HG02973 (cell line): ENCODE data around the gene PRUNE1.

Experiments used
- ATAC-seq: cut with Tn5 transposase; IDR thresholded peaks from one replicate; pipeline ENCODE4 v1.9.1; 2021; ENCODE audit warnings: moderate library complexity; ENCODE audit not compliant: unreplicated experiment

PRUNE1 gene

DNA sequence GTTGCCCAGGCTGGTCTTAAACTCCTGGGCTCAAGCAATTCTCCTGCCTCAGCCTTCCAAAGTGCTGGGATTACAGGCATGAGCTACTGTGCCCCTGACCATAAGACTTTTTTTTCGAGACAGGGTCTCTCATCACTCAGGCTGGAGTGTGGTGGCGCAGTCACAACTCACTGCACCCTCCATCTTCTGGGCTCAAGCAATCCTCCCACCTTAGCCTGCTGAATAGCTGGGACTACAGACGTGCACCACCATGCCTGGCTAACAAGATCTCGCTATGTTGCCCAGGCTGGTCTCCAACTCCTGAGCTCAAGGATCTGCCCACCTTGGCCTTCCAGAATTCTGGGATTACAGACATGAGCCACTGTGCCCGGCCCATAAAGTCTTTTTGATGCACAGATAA lies 41.2 kb downstream of the PRUNE1 start:
- no peak for ATAC-seq

DNA sequence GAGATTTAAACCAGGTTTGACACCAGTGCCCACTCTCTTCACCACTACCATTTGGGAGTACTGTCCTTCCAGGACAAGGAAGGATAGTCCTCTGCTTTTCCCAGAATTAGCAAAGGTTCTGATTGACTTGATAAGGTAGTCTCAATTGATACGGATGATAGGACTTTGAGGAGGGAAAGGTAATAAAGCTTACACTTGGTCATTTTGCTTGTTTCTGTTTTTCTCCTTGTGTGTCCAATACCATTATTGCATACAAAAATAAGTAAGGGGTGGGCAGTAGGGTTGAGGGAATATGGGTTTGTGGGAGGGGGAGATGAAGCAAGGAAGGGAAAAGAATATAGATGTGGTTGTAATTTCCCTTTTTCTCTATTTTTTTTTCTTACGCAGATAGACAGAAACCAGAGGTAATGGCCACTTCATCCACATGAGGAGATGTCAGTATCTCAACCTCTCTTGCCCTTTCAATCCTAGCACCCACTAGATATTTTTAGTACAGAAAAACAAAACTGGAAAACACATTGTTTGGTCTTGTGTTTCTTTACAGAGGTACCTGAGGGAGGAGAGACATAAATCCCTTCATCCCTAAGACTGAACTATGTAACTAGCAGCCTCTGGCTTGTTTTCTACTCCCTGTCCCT lies 41.9 kb downstream of the PRUNE1 start:
- ATAC-seq: no peak

DNA sequence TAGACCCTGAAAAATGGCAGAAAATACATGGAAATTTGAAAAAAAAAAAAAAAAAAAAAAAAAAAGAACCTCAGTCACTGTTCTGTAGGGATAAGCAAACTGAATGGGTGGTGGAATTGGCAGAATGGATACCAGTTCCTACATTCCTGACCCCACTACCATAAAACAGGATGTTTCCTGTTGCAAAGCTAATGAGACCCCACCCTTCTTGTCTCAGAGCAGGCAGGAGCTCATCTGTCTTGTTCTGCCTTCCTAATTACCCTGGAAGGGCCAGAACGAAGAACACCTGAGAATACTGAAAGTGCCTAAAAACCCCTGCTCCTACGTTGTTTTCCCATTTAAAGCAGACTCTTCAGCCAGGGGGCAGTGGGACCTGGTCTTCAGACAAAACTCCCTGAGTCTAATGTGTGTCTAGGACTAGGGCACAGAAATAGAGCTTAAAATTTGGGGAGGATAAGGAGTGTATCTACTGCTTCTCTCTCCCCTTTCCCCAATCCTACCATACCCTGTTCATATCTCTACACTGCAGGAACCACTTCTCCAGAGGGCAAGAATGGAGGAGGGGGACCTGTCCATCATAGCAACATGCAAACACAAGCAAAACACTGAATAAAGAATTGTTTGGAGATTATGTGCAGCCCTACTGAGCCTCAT lies 43.2 kb downstream of the PRUNE1 start:
- no peak for ATAC-seq

DNA sequence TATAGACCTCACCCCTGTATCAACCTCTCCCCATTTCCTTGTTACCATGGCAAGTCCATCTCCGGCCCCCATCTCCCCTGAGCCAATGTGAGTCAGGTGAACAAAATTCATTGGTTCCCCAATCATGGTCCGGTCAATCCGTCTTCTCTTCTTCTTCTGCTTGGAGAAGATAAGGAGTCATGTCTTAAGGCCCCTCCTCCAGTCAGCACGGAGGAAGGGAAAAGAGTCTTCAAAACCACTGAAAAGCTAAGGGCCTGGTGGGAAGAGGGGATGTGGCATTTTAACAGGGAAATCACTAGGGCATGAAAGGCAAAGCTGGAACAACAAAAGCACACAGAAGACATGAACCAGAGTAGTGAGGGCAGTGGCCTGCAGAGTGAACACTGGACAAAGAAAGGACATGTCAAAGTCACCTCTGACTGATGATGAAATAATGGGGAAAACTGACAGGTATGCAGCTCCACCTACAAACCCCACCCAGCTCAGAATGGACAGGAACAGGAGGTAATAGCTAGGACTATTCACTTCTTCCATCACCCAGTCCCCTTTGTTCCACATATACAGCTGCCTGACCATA lies 46.8 kb downstream of the PRUNE1 start:
- ATAC-seq: no peak

DNA sequence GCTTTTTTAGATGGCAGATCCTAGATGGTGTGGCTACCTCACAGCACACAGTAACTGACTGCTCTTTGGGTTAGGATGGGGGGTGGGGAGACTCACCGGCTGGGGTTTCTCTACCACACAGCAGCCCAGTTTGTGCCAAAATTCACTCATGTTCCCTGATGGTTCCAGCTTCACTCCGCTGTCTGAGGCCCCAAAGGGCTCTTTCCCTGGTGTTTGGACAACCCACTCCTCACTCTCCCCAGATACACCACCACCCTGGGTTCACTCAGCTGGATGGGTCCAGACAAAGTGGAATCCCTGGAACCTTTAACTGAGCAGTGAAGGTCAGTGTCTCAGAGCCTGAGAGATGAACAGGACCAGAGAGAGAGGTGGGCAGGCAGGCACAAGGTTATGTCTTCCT lies 47.3 kb downstream of the PRUNE1 start:
- no peak for ATAC-seq

DNA sequence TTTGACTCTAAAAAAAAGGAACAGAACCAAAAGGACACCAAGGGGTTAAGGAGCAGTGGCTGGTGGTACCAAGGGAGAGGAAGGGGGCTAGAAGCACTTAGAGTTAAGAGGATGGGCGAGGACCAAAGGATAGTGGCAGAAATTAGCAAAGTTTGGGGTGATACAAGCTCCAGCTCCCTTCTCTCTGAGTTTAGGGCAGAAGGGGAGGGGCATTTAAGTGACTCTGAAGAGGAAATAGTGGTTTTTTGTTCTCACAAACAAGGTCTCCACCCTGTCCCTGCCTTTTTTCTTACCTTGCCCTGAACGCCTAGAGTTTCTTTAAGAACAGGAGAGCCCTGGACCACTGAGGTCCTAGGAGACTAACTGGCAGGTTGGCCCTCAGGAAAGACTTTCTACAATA lies 47.9 kb downstream of the PRUNE1 start:
- no peak for ATAC-seq

DNA sequence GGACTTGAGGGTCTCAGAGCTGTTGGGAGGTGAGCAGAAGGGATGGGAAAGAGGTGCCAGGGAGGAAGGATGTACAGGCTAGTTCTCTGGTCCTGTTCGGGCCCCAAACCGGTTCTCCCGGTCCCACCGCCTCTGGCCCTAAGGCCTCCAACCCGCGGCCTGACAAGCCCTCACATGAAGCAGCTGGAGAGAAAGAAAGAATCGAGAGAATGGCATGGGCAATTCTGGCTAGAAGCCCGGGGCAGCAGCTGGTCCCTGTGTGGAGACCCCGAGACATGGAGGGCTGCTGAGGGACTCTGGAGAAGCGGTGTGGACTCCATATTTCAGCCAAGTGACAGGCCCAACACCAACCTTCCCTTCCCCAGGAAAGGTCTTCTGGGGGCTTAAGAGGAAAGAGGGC lies 50.4 kb downstream of the PRUNE1 start:
- ATAC-seq: no peak

DNA sequence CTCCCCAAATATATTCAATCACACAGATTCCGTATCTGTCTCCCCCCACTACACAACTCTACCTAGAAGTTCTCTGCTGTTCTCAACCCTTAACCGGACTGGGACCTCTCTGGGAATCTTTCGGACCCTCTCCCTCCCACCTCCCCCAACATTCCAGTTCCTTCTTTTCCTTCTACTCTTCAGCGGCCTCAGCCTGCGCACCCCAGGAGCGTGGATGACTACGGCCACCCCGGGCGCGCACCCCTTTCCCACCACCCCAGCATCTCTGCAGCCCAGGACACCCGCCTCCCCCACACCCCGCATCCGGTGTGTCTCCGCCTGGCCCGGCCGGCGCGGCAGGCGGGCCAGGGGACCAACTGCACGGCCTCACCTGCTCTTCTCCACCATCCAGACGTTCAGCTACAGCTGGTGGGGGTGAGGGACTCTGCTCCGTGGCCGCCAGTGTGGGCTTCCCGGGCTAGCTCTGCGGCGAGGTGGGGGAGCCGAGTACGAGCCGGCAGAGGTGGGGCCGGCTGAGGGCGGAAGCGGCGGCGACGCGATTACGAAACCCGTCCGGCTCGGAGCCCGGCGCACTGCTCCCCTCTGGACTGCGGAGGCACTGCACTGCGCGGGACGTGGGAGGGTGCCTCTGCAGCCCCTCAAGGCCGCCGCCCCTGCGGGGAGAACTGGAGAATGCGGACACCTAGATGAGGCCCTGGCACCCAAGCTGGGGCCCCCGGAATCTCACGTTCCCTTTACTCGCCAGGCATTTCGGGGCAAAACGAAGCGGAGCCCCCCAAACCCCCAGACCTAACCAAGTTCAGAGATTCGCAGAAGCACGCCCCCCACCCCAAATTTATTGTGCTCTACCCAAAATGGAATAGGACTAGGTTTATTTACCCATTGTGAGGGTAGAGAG lies 51.1 kb downstream of the PRUNE1 start, which contains the start of gene CDC42SE1:
Gene CDC42SE1 (minus strand): TSS at position 514 of the 898 bp plus-strand sequence. CDS start 3,892 bp downstream, outside the sequence.
- ATAC-seq: peak; percentile 71

DNA sequence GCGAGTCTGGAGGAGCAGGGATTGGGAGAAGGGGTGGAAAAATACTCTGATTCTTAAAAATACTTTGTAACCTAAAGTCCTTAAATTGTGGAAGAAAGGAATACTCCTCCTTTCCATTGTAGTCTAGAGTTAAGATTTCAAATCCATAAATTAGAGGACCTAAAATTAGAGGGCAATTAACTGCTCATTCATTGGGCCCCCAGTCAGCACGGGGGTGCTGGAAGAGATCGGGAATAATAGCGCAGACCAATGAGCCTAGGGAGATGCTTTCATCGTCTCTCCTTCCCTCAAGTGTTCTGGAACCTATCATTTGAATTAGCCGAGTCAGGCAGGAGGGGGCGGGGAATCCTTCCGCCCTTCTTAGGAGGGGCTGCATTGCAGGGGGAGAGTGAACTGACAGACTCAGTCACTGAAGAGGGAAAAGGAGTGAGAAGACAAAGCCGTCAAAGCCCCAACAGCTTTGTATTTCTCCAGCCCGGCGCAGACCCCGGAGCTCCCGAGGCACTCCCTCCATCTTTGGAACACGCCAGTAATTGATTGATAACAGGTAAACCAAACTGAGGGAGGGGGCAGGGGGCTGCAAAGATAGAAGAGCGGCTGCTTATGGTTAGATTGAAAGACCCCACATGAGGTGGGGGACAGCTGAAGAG lies 51.9 kb downstream of the PRUNE1 start, which contains the start of gene MLLT11:
Gene MLLT11 (plus strand): TSS at position 391 of the 650 bp plus-strand sequence. CDS start 6,828 bp downstream, outside the sequence.
- ATAC-seq: no peak

DNA sequence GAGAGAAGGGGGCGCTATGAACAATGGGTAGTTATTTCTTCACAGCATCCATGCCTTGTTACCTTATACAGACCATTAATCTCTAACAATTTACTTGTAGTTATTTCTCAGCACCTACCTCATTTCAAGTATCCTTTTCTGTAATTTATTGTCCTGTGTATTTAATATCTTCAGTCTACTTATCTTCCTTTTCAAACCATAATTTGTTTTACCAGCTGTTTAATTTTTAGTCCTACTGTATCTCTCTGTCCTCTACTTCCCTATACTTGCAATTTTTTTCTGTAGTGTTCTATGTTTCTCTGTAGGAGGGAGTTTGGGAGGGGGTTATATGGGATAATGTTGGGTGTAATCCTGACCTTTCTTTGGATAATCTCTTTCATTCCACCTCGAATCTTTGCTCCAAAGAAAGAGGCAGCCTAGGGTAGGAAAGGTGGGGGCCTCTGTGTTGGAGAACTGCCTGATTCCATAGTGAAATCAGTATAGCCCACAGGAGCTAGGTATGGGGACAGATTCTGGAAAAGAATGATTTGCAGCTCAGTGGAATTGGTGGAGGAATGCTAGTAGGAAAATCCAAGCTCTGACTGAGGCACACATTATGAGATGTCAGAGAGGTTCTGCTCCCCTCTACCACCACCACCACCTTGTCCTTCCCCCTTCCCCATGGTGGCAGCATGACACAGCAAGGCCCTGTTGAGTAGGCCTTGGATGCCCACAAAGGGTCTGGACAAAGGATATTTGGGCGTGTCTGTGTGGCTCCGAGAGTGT lies 52.6 kb downstream of the PRUNE1 start:
- ATAC-seq: no peak

DNA sequence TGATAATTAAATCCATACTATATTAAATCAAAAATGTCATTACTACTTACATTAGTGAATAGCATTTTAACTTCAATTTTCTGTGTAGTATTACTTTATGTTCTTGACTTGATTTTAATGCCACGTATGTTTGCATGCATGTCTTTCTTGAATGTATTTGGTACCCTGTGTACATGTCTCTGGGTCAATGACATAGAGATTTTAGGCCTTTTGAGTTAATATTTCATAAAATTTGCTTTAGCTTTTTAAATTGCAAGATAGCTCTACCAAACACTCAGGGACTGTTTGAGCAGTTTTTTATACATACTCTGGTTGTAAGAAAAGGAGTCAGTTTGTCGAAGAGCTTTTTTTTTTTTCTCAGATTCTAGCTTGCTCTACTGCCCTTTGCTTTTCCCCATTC lies 53.5 kb downstream of the PRUNE1 start:
- no peak for ATAC-seq

DNA sequence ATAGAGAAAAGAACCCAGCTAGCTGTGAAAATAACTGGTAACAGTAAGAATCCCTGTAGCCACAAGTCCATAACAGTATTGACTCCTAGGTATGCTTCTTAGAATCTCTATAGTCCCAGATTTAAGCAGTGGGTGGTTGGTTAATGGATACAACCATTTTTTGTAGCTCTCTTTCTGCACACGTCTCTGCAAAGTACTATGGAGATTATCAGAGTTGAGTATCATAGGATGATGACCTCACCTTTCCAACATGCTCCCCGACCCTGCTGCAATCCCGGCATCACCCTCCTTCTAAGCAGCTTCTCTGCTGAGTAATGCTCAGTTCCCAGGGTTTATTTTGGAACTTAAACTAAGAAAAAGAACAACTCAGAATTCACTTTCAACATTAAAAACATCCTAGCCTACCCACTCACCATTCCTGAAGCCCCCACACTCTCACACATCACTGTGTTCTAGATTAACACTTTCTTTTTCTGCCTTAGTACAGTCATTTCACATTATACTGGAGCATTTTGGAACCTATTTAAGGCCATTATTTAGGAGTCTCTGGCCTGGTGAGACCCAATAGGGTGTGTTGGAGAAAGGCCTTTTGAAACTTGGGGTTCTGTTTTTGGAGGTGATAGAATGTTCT lies 54.6 kb downstream of the PRUNE1 start:
- no peak for ATAC-seq

DNA sequence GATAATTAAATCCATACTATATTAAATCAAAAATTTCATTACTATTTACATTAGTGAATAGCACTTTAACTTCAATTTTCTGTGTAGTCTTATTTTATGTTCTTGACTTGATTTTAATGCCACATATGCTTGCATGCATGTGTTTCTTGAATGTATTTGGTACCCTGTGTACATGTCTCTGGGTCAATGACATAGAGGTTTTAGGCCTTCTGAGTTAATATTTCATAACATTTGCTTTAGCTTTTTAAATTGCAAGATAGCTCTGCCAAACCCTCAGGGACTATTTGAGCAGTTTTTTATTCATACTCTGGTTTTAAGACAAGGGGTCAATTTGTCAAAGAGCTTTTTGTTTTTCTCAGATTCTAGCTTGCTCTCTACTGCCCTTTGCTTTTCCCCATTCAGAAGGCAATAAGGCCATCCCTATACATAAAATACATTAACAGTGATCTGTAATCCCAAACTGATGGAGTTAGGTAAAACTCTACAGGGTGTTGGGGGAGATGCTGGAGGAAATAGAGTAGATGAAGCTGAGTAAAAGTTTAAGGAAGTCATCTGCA lies 56.9 kb downstream of the PRUNE1 start:
- no peak for ATAC-seq

DNA sequence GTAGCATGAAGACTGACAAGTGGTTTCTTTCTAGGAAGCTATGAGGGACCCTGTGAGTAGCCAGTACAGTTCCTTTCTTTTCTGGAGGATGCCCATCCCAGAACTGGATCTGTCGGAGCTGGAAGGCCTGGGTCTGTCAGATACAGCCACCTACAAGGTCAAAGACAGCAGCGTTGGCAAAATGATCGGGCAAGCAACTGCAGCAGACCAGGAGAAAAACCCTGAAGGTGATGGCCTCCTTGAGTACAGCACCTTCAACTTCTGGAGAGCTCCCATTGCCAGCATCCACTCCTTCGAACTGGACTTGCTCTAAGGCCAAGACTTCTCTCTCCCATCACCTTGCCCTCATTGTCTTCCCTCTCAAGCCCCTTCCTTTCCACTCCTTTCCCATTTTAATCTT lies 58.9 kb downstream of the PRUNE1 start:
- no peak for ATAC-seq

DNA sequence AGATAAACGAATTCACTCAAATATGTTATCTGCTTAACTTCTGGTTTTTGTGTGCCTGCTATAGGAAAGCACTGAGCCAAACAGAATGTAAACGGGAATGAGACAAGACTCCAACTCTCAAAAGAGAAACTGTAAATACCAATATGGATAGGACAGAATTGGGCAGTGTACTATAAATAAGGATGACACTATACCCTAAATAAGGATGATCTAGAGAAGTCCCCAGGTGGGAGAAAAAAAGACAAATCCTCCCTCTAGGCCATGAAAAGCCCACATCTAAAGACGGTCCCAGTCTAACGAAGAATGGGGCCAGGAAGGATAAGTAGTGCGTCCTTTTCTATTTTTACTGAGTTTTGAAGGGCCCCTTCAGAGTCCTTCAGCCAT lies 60.8 kb downstream of the PRUNE1 start:
- ATAC-seq: no peak

DNA sequence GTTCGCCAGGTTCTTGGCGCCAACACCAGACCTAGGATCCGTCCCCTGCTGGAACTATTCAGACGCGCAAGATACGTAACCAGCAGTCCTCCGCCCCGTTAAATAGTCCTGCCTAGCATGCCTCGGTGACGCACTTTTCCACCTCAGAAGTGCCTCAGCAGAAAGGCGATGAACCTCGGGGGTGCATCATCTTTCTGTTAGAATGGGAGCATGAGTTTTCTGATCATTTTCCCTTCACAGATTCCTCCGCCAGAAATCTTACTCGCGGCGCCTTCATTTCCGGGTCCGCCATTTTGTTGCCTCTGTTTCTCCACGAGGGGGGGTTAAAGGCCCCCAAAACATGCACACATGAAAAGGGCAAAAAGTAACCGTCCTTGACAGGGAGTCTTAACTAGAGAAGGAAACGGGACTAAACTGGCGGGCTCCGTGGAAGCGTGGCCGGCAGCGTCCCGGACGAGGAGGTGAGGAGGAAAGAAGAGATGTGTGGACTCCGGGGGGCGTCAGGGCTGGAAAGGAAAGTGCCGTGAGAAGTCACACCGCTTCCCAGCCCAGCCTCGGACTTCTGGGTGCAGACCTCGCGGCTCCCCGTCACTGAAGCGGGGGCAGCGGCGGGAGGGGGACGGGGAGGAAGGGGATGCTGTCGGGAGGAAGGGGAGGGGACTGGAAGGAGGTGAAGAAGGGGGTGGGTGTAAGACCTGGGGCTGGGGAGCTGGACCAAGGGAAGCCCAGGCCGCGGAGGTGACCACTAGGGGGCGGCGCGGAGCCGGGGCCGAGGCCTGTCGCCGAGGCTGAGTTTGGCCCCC lies 62.4 kb downstream of the PRUNE1 start, which contains the start of gene GABPB2:
Gene GABPB2 (plus strand): TSS at position 288 of the 803 bp plus-strand sequence. CDS start 17,429 bp downstream, outside the sequence.
- peak; percentile 67 for ATAC-seq

DNA sequence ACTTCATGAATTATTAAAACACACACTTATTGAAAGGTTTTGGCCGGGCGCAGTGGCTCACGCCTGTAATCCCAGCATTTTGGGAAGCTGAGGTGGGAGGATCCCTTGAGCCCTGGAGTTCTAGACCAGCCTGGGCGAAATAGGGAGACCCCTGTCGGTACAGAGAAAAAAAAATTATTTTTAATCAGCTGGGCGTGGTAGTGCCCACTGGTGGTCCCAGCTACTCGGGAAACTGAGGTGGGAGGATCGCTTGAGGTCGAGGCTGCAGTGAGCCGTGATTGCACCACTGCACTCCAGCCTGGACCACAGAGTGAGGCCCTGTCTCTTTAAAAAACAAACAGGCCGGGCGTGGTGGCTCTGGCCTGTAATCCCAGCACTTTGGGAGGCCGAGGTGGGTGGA lies 64.0 kb downstream of the PRUNE1 start:
- no peak for ATAC-seq
